ENCODE data around the gene TRIO. TPM values are rescaled to one million over a fixed set of nuclear protein-coding genes. Genes with fewer than 3 reads are reported as not detected.

Gene TRIO
- total RNA-seq, 5 donors from 2014 or later (not counting 1 experiment from before 2014, with no cell fraction given) = 6.2 to 31.1 (median 11.8) TPM

GRCh38 chr5:14451871-14452270, 308.7 kb downstream of the TRIO start:
- H3K4me3 ChIP-seq (ENCODE audit: control insufficient read depth in 1 of 2, extremely low read depth in 1 of 2, low read length in 1 of 2) = no peak overlapping the region
- 88% methylated on average over 8 of the region's 13 CpGs for WGBS (ENCODE audit: insufficient coverage)
- ATAC-seq (replicated peaks in 1 of 4) = no peak
- H3K4me3 Mint-ChIP-seq = no peak overlapping the region
- H3K27ac Mint-ChIP-seq = no peak overlapping the region
- no peaks in the 10 kb centered on the region for H3K36me3 Mint-ChIP-seq
- DNase-seq = no peak
- peaks cover 0 to 2% of the 10 kb centered on the region in 2 experiments for H3K4me1 ChIP-seq (ENCODE audit: control insufficient read depth in 1 of 2, extremely low read depth in 1 of 2, insufficient read depth in 2 of 2, low read length in 2 of 2)
- H3K27me3 Mint-ChIP-seq = no peaks in the 10 kb centered on the region
- ChIA-PET CTCF (no interaction called here), POLR2A (no interaction called here)
- no peak overlapping the region for H3K27ac ChIP-seq (ENCODE audit: low read length)
- H3K27me3 ChIP-seq (replicated peaks in 1 of 2; ENCODE audit: control insufficient read depth in 2 of 2, extremely low read depth in 1 of 2, insufficient read depth in 2 of 2, low read length in 1 of 2) = no peaks in the 10 kb centered on the region
- peaks cover 0 to 9% (median 8%) of the 10 kb centered on the region in 3 donors for H3K4me1 Mint-ChIP-seq
- no peaks in the 10 kb centered on the region for H3K9me3 ChIP-seq
- peaks cover 0 to 4% (median 3%) of the 10 kb centered on the region in 3 donors for H3K9me3 Mint-ChIP-seq
- peaks cover 0 to 6% of the 10 kb centered on the region in 2 donors for H3K36me3 ChIP-seq (ENCODE audit: control insufficient read depth in 2 of 2, extremely low read depth in 1 of 2, insufficient read depth in 1 of 2, low read length in 1 of 2)

GRCh38 chr5:14452685-14453454, 309.7 kb downstream of the TRIO start:
- Histone ChIP-seq H3K4me1 (ENCODE audit: control insufficient read depth in 1 of 2, extremely low read depth in 1 of 2, insufficient read depth in 2 of 2, low read length in 2 of 2) (peaks cover 0 to 2% of the 10 kb centered on the region in 2 experiments), H3K9me3 (no peaks in the 10 kb centered on the region), H3K27ac (ENCODE audit: low read length) (no peak overlapping the region), H3K4me3 (ENCODE audit: control insufficient read depth in 1 of 2, extremely low read depth in 1 of 2, low read length in 1 of 2) (no peak overlapping the region), H3K27me3 (replicated peaks in 1 of 2; ENCODE audit: control insufficient read depth in 2 of 2, extremely low read depth in 1 of 2, insufficient read depth in 2 of 2, low read length in 1 of 2) (no peaks in the 10 kb centered on the region), H3K36me3 (ENCODE audit: control insufficient read depth in 2 of 2, extremely low read depth in 1 of 2, insufficient read depth in 1 of 2, low read length in 1 of 2) (peaks cover 0 to 6% of the 10 kb centered on the region in 2 donors)
- ChIA-PET CTCF (no interaction called here), POLR2A (no interaction called here)
- ATAC-seq (replicated peaks in 1 of 4) = no peak
- DNase-seq = no peak
- Mint-ChIP-seq H3K4me1 (peaks cover 0 to 9% (median 8%) of the 10 kb centered on the region in 3 donors), H3K4me3 (no peak overlapping the region), H3K27ac (no peak overlapping the region), H3K27me3 (no peaks in the 10 kb centered on the region), H3K9me3 (peaks cover 0 to 4% (median 3%) of the 10 kb centered on the region in 3 donors), H3K36me3 (no peaks in the 10 kb centered on the region)
- no CpG with 5 or more reads among the region's 6 CpGs for WGBS (ENCODE audit: insufficient coverage)

GRCh38 chr5:14453481-14453880, 310.3 kb downstream of the TRIO start:
- Histone ChIP-seq H3K27me3 (replicated peaks in 1 of 2; ENCODE audit: control insufficient read depth in 2 of 2, extremely low read depth in 1 of 2, insufficient read depth in 2 of 2, low read length in 1 of 2) (no peaks in the 10 kb centered on the region), H3K27ac (ENCODE audit: low read length) (no peak overlapping the region), H3K9me3 (no peaks in the 10 kb centered on the region), H3K36me3 (ENCODE audit: control insufficient read depth in 2 of 2, extremely low read depth in 1 of 2, insufficient read depth in 1 of 2, low read length in 1 of 2) (peaks cover 0 to 6% of the 10 kb centered on the region in 2 donors), H3K4me1 (ENCODE audit: control insufficient read depth in 1 of 2, extremely low read depth in 1 of 2, insufficient read depth in 2 of 2, low read length in 2 of 2) (peaks cover 0 to 2% of the 10 kb centered on the region in 2 experiments), H3K4me3 (ENCODE audit: control insufficient read depth in 1 of 2, extremely low read depth in 1 of 2, low read length in 1 of 2) (no peak overlapping the region)
- 80% methylated on average over 1 of the region's 2 CpGs for WGBS (ENCODE audit: insufficient coverage)
- Mint-ChIP-seq H3K9me3 (peaks cover 0 to 4% (median 3%) of the 10 kb centered on the region in 3 donors), H3K36me3 (no peaks in the 10 kb centered on the region), H3K4me3 (no peak overlapping the region), H3K4me1 (peaks cover 0 to 8% (median 6%) of the 10 kb centered on the region in 3 donors), H3K27ac (no peak overlapping the region), H3K27me3 (no peaks in the 10 kb centered on the region)
- DNase-seq (no peak), ATAC-seq (replicated peaks in 1 of 4) (no peak)
- ChIA-PET CTCF (no interaction called here), POLR2A (no interaction called here)

- Histone ChIP-seq H3K4me1 (ENCODE audit: control insufficient read depth in 1 of 2, extremely low read depth in 1 of 2, insufficient read depth in 2 of 2, low read length in 2 of 2) (peaks cover 0 to 2% of the 10 kb centered on the region in 2 experiments), H3K27ac (ENCODE audit: low read length) (no peak overlapping the region), H3K27me3 (replicated peaks in 1 of 2; ENCODE audit: control insufficient read depth in 2 of 2, extremely low read depth in 1 of 2, insufficient read depth in 2 of 2, low read length in 1 of 2) (no peaks in the 10 kb centered on the region), H3K36me3 (ENCODE audit: control insufficient read depth in 2 of 2, extremely low read depth in 1 of 2, insufficient read depth in 1 of 2, low read length in 1 of 2) (peaks cover 0 to 6% of the 10 kb centered on the region in 2 donors), H3K9me3 (no peaks in the 10 kb centered on the region), H3K4me3 (ENCODE audit: control insufficient read depth in 1 of 2, extremely low read depth in 1 of 2, low read length in 1 of 2) (no peak overlapping the region)
- ChIA-PET POLR2A (interaction anchor here in 1 of 2 donors (0.6 kb wide), 1 partner anchor 40 kb away, joined by 12 read pairs; no protein-coding TSS in a partner anchor), CTCF (interaction anchor here in 1 of 2 donors (0.5 kb wide), 1 partner anchor 12 kb away, joined by 3 read pairs; no protein-coding TSS in a partner anchor)
- H3K4me1 Mint-ChIP-seq = no peaks in the 10 kb centered on the region
- H3K36me3 Mint-ChIP-seq = no peaks in the 10 kb centered on the region
- no peak overlapping the region for H3K27ac Mint-ChIP-seq
- no peaks in the 10 kb centered on the region for H3K27me3 Mint-ChIP-seq
- DNase-seq = no peak
- 94% methylated on average over 20 of the region's 26 CpGs for WGBS (ENCODE audit: insufficient coverage)
- peaks cover 0 to 4% (median 3%) of the 10 kb centered on the region in 3 donors for H3K9me3 Mint-ChIP-seq
- ATAC-seq (replicated peaks in 1 of 4) = no peak
- no peak overlapping the region for H3K4me3 Mint-ChIP-seq
Observed at GRCh38 chr5:14455814-14456321, 312.7 kb downstream of the TRIO start.

- POLR2A ChIA-PET = no interaction called here
- WGBS (ENCODE audit: insufficient coverage) = 89% methylated on average over 5 of the region's 7 CpGs
- CTCF ChIA-PET = interaction anchor here in 1 of 2 donors (0.6 to 1.0 kb wide), 2 partner anchors 94 to 203 kb away, joined by 3 to 8 read pairs; no protein-coding TSS in a partner anchor
- DNase-seq = no peak
- Histone ChIP-seq H3K27ac (ENCODE audit: low read length) (no peak overlapping the region), H3K4me3 (ENCODE audit: control insufficient read depth in 1 of 2, extremely low read depth in 1 of 2, low read length in 1 of 2) (no peak overlapping the region), H3K9me3 (no peaks in the 10 kb centered on the region), H3K4me1 (ENCODE audit: control insufficient read depth in 1 of 2, extremely low read depth in 1 of 2, insufficient read depth in 2 of 2, low read length in 2 of 2) (peaks cover 0 to 2% of the 10 kb centered on the region in 2 experiments), H3K27me3 (replicated peaks in 1 of 2; ENCODE audit: control insufficient read depth in 2 of 2, extremely low read depth in 1 of 2, insufficient read depth in 2 of 2, low read length in 1 of 2) (no peaks in the 10 kb centered on the region), H3K36me3 (ENCODE audit: control insufficient read depth in 2 of 2, extremely low read depth in 1 of 2, insufficient read depth in 1 of 2, low read length in 1 of 2) (peaks cover 0 to under 1% of the 10 kb centered on the region in 2 donors)
- H3K27ac Mint-ChIP-seq = no peak overlapping the region
- no peak overlapping the region for H3K4me3 Mint-ChIP-seq
- no peak for ATAC-seq (replicated peaks in 1 of 4)
- no peaks in the 10 kb centered on the region for H3K36me3 Mint-ChIP-seq
- H3K4me1 Mint-ChIP-seq = no peaks in the 10 kb centered on the region
- peaks cover 0 to 4% (median 3%) of the 10 kb centered on the region in 3 donors for H3K9me3 Mint-ChIP-seq
- no peaks in the 10 kb centered on the region for H3K27me3 Mint-ChIP-seq
Observed at GRCh38 chr5:14457476-14457875, 314.3 kb downstream of the TRIO start.

GRCh38 chr5:14458414-14458813, 315.3 kb downstream of the TRIO start:
- H3K9me3 Mint-ChIP-seq = peaks cover 0 to 4% (median 3%) of the 10 kb centered on the region in 3 donors
- WGBS (ENCODE audit: insufficient coverage) = 83% methylated on average over 2 of the region's 3 CpGs
- Histone ChIP-seq H3K4me3 (ENCODE audit: control insufficient read depth in 1 of 2, extremely low read depth in 1 of 2, low read length in 1 of 2) (no peak overlapping the region), H3K36me3 (ENCODE audit: control insufficient read depth in 2 of 2, extremely low read depth in 1 of 2, insufficient read depth in 1 of 2, low read length in 1 of 2) (no peaks in the 10 kb centered on the region), H3K4me1 (ENCODE audit: control insufficient read depth in 1 of 2, extremely low read depth in 1 of 2, insufficient read depth in 2 of 2, low read length in 2 of 2) (no peaks in the 10 kb centered on the region), H3K27me3 (replicated peaks in 1 of 2; ENCODE audit: control insufficient read depth in 2 of 2, extremely low read depth in 1 of 2, insufficient read depth in 2 of 2, low read length in 1 of 2) (no peaks in the 10 kb centered on the region), H3K9me3 (no peaks in the 10 kb centered on the region), H3K27ac (ENCODE audit: low read length) (no peak overlapping the region)
- DNase-seq = no peak
- ChIA-PET CTCF (interaction anchor here in 1 of 2 donors (0.6 to 1.0 kb wide), 2 partner anchors 60 to 95 kb away, joined by 3 read pairs; no protein-coding TSS in a partner anchor), POLR2A (no interaction called here)
- no peak for ATAC-seq (replicated peaks in 1 of 4)
- H3K4me1 Mint-ChIP-seq = peaks cover 0 to under 1% (median 0%) of the 10 kb centered on the region in 3 donors
- H3K4me3 Mint-ChIP-seq = no peak overlapping the region
- H3K27ac Mint-ChIP-seq = no peak overlapping the region
- H3K27me3 Mint-ChIP-seq = no peaks in the 10 kb centered on the region
- no peaks in the 10 kb centered on the region for H3K36me3 Mint-ChIP-seq

Data from T-cell (primary cell).